Fibroblast of upper back skin (primary cell): ENCODE data around the gene AFF3.

ENCODE experiments used
- DNase-seq: peaks from one replicate; pipeline ENCODE4 v3.0.0-alpha.2; 2013

Gene AFF3

GRCh38 chr2:99727199-99727598, 415.2 kb downstream of the AFF3 start:
- DNase-seq, result peak; percentile 21

- no peak for DNase-seq
Measured at GRCh38 chr2:99726691-99727090, 415.7 kb downstream of the AFF3 start.

DNA sequence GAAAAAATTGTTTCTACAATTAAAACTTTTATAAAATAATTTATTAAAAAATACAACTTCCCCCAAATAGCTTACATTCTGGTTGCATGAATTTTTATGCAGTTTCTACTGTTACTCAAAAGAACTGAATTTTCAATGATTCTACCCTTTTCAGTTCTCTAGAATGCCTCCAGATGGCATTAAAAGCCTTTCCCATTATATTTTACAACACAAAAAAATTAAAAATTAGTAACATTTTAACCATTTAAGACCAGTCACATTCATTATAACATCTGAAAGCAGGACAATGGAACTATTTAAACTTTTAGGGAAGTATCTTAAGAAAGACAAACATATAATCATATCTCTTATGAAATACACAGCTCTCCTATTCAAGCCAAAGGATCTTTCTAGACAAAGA, 416.6 kb downstream of the AFF3 start:
- DNase-seq, result no peak

- DNase-seq, result no peak
Measured at GRCh38 chr2:99722476-99722875, 419.9 kb downstream of the AFF3 start.

DNA sequence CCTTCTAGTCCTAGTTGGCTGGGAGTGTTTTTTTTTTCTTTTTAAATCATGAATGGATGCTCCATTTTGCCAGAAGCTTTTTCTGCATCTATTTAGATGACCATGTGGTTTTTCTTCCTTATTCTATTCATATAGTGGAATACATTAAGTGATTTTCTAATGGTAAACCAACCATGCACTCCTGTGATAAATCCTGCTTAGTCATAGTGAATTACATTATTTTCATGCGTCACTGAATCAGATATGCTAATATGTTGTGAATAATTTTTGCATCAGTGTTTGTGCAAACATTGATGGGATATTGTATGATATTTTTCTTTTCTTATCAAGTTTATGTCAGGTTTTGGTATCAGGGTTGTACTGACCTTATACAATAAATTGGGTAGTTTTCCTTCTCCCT, 423.3 kb downstream of the AFF3 start:
- DNase-seq, result no peak

GRCh38 chr2:99715956-99716355, 426.4 kb downstream of the AFF3 start:
- peak; percentile 66 for DNase-seq

- DNase-seq, result no peak
Measured at GRCh38 chr2:99714349-99714748, 428.0 kb downstream of the AFF3 start.

GRCh38 chr2:99711144-99711543, 431.2 kb downstream of the AFF3 start:
- peak; percentile 23 for DNase-seq

GRCh38 chr2:99710721-99711120, 431.7 kb downstream of the AFF3 start:
- DNase-seq, result peak; percentile 66

GRCh38 chr2:99709229-99709628, 433.2 kb downstream of the AFF3 start:
- no peak for DNase-seq

DNA sequence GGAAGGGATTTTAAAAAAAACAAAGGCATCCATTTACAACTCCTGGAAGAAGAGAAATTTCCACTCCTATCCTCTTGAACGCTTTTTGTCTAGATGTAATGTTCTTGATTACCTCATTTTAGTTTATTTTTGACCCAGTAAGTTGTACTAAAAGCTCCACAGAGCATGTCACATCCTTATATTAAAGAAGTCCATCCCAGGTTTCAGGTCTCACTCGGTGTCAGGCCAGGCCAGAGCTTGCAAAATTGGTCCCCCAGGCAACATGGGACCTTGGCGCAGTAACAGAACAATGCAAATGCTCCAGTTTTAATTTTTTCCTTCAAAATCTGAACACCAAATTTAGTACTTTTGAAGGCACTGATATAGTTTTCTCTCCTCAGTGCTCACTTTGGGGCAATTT, 434.2 kb downstream of the AFF3 start:
- no peak for DNase-seq

DNA sequence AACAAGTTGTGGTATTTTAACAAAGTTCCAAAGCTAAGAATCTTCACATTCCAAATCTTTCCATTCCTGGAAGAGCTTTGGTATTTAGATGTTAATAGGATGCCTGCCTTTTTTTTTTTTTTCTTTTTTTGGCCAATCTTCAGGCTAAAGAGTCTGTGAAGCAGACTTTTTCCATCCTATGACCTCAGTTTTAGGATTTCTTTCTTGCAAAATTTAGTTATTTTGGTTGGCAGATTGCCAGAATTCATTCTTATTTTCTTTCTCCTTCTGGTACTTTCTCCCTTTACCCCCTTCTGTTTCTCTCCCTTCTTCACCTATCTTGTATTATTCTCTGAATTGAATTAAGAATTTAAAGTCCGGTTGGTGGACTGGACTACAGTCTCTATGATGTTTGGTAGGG, 434.8 kb downstream of the AFF3 start:
- DNase-seq, result peak; percentile 86

DNA sequence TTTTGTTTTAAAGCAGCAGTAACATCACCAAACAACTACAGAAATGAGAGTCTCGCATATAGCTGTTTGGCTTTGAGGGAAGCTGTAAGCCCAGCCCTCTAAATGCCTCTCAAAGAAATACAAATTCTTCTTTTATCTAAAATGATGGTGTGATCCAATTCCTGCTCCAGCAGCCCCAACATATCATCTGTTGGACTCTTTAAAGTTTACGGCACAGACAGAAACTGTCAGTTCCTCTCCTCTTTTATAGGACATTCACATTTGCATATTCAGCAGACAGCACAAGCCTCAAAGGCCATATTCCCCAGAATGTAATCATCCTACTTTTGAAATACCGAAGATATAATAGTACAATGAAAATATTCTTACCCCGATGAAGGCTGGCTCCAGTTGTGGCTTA, 435.7 kb downstream of the AFF3 start:
- DNase-seq, result peak; percentile 48

DNA sequence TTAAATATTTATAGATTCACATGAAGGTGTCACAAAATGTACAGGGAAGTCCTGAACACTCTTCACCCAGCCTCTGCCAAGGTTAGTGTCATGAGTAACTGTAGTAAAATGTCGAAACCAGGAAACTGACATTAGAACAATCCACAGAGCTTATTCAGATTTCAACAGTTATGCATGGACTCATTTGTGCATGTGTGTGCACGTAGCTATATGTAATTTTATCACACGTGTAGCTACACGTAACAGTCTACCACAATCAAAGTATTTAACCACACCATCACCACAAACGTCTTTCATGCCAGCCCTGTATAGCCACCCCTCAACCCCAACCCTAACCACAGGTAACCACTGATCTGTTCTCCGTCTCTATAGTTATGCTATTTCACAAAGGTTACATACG, 440.9 kb downstream of the AFF3 start:
- peak; percentile 74 for DNase-seq

DNA sequence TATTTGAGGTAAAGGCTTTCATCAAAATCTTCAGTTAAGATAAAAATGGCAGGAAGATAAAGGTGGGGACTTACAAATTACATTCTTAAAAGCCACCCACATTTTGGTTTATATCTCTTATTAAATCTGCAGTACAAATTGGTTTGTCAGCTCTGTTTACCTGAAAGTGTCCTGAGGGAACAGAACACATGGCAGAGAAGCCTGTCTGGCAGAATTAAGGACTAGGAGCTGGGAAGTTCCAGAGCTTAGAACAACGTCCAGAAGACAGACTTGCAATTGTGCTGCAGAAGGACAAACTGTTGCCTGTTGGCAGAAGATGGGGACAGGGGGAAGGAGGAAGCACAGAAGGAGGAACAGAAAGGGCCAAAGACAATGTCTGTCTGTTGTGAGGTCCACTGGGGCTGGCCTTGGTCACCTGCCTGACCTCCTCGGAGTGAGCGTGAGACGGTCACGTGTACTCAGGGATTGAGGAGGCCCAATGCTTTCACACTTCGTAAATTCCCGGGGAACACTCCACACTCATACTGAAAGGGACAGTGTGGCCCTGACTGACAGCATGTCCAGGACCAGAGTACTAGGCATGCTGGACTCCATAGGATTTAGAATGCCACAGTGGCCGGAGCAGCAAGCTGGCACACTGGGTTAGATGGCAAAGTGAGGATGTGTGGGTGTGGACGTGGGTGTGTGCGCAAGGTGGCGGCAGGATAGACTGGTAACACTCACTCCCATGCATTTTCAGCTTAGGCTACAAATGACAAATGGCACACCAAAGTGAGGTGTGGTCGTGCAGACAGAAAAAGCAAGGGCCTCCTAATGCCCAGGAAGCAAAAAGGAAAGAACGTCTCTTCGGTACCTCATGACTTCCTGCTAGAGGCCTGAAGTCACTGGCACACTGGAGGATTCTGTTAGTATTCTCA, 441.6 kb downstream of the AFF3 start:
- DNase-seq, result no peak

DNA sequence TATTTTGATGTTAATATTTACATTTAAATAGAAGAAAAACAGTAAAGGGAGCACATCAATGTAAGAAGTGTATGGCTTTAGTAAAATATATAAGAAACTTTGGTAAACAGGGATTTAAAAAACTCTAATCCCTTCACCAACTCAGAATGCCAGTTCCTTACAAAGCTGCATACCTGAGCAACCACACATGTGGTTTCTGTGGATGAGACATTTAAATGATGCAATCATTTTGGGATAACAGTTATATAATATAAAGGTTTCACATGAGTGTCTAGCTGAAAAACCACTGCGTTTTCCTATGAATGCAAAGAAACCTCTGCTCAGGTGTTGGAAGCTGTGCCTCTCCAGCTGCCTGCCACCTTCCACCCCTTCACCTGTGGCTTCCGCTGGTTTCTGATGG, 443.5 kb downstream of the AFF3 start:
- peak; percentile 83 for DNase-seq

DNA sequence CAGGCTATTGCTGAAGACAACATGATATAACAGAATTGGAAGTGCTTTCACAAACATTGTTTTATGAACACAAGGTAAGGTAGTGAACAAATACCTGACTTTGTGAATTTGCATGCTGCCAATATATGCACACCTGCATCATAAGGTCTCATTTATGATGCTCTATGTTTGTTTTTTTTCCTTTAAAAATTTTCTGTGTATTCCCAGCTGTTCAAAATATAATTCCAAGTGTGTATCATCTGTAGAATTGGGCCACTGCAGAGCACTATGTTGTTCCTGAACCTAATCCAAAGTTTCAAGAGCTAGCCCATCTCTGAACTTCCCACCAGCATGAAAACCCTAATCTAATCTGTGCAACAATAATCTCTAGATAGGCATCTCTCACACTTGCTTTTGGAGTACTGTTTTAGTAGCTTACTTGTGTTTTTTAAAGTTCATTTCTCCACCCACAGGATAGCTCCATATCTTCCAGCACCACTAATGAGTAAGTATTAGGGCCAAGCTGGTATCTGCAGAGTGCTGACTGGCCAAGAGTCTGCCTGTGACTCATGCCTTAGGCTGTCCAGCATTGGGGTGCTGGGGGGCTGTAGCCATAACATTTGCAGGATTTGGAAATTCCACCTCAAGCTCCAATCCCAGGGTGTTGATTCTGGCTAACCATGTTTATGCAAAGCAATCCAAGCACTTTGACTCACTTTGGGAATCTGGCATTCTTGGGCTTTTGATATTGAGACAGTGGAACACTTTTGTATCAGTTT, 444.4 kb downstream of the AFF3 start:
- DNase-seq, result peak; percentile 98

GRCh38 chr2:99695944-99696253, 446.5 kb downstream of the AFF3 start:
- peak; percentile 60 for DNase-seq

- DNase-seq, result no peak
Measured at GRCh38 chr2:99695130-99695943, 447.1 kb downstream of the AFF3 start.

DNA sequence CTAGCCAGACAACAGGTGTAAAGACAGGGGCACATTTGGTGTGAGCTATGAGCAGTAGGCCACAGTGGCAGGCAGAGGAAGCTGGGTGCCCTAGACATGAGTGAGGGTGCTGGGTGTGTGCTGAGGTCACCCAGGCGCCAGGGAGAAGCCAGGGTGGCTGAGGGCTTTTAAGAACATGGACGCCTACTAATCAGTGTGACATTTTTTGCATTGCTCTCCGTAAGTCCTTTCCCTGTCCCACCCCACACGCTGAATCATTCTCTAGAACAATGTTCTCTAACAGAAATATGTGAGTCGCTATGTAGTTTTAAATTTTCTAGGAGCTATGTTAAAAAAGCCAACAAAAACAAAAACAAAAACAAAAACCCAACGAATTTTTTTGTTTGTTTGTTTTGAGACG, 448.1 kb downstream of the AFF3 start:
- no peak for DNase-seq

GRCh38 chr2:99692785-99693184, 449.6 kb downstream of the AFF3 start:
- DNase-seq, result no peak

DNA sequence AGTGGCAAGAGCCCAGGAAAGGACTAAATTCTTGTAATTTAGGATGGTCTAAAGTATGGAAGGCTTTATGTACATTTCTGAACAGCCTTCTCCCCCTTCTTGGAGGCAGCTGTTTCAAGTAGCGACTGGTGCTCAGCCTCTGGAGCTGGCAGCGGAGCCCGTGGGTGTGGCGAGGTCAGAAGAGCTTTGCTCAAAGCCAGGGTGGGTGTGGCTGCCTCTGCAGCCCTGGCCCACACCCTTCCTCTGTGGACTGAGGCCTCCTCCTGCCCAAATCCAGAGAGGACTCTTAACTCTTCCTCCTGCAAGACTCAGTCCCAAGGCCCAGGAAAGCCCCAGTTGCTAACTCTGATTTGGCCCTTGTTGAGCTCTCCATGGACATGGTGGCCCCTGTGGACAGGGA, 450.5 kb downstream of the AFF3 start:
- no peak for DNase-seq

DNA sequence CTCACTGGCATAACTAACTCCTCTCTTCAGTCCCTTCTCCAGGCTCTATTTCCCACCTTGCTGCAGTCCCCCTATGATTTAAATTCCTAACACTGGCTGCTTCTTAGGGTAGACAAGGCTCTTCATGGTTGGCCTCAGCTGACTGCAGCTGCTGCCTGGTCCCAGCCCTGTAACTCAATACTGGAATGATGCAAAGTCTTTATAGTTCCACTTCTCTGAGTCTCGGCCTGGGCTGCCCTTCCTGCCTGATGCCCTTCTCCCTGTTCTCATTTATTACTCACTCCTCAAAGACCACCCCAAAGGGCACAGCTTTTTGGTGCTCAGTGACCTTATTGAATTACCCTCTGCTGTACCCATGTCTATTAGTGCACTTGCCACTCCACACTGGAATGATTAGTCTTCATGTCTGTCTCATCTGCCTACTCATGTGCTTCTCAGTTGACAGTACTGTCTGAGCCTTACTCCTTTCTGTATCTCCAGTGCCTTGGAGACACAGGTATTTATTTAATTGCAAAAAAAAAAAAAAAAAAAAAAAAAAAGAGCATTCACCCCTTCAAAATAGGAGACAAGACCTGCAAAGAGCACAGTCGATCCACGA, 453.1 kb downstream of the AFF3 start:
- DNase-seq, result no peak
